Spleen (tissue), 7 donors: ENCODE results near the gene ACVR2B.

Experiments used
- CTCF ChIP-seq, 11 experiments: fragments of 200-600 bp in 7 of 11; fragments of 450-650 bp in 4 of 11; sonication (generic) in 4 of 11; IDR thresholded peaks in 8 of 11; conservative IDR thresholded peaks in 3 of 11; 1 replicate in 7 of 11; 2 replicates in 4 of 11; pipeline versions ENCODE4 v1.4.0 to v1.8.0; 2016 to 2021; ENCODE audit warnings: antibody characterized with exemption in 11 of 11, inconsistent platforms in 4 of 11, mild to moderate bottlenecking in 1 of 11
- POLR2A ChIP-seq, 3 donors: fragments of 450-650 bp; IDR thresholded peaks; one replicate each; pipeline ENCODE4 v1.5.1; 2017; ENCODE audit warnings: antibody characterized with exemption in 3 of 3, mild to moderate bottlenecking in 1 of 3
- donor health status: DM: no; HTN: no; CAD: no; lungs with moderate emphysema.
- donor health status: DM: no; HTN: no; CAD: no.
- donor health status: DM: no; HTN: no; CAD: no.

DNA sequence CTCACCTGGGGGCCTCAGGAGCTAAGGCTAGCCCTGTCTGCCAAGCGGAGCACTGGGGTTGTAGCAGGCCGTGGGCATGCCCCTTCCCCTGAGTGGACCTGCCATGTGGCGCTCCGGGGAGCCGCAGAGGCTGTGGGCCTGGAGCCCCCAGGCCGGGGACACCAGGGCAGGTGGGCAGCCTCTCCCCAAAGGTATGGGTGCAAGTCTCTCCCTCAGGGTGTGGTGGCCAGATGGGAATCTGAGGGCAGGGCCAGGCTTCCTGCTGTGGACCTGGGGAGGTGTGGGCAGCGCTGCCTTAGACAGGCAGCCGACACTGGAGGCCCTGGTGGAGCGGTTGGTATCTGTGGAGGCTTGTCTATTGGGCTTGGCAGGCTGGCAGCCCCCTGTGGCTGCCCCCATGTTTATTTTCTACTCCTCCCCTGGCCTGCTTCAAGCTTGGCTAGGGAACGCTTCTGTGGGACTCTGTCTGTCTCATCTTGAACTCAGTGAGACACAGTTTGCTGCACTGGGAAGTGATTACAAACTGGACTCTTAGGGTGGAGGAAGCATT, 5.9 kb downstream of the ACVR2B start:
- TF ChIP-seq CTCF (IDR thresholded peaks at IDR 0.05 in 8 of 11, conservative IDR thresholded peaks at IDR 0.05 in 3 of 11), result no peak
- no peak for TF ChIP-seq POLR2A (IDR thresholded peaks at IDR 0.05)
